Mammary epithelial cell (primary cell): ENCODE measurements around the gene MIS18A.

Experiments used
- EZH2 ChIP-seq: IDR thresholded peaks from 2 replicates; pipeline ENCODE4 v1.6.1; 2012; ENCODE audit warnings: low read length, inconsistent platforms, borderline replicate concordance
- TF ChIP-seq, protein P1 (sequence below), 2 donors: IDR thresholded peaks in 1 of 2; conservative IDR thresholded peaks in 1 of 2; 2 replicates each; pipeline ENCODE4 v1.5.1; 2011 to 2012; ENCODE audit warnings: inconsistent platforms in 2 of 2, low read length in 2 of 2, mild to moderate bottlenecking in 2 of 2, control low read depth in 1 of 2, low read depth in 1 of 2; ENCODE audit not compliant: insufficient read depth in 1 of 2; ENCODE audit errors: extremely low read depth in 1 of 2

DNA sequence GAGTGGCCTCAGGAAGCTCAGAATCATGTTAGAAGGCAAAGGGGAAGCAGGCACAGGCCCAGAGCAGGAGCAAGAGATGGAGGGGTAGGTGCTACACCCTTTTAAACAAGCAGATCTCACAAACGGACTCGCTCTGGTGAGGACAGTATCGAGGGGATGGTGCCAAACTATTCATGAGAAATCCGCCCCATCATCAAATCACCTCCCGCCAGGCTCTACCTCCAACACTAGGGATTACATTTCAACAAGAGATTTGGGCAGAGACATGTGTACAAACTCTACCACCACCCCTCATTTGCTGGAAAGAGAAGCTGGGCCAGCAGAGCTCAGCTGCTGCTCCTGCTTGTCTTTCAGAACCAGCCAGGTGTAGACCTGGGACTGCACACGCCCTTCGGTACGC lies 32.9 kb downstream of the MIS18A start:
- TF ChIP-seq EZH2, result no peak
- TF ChIP-seq, protein P1, sequence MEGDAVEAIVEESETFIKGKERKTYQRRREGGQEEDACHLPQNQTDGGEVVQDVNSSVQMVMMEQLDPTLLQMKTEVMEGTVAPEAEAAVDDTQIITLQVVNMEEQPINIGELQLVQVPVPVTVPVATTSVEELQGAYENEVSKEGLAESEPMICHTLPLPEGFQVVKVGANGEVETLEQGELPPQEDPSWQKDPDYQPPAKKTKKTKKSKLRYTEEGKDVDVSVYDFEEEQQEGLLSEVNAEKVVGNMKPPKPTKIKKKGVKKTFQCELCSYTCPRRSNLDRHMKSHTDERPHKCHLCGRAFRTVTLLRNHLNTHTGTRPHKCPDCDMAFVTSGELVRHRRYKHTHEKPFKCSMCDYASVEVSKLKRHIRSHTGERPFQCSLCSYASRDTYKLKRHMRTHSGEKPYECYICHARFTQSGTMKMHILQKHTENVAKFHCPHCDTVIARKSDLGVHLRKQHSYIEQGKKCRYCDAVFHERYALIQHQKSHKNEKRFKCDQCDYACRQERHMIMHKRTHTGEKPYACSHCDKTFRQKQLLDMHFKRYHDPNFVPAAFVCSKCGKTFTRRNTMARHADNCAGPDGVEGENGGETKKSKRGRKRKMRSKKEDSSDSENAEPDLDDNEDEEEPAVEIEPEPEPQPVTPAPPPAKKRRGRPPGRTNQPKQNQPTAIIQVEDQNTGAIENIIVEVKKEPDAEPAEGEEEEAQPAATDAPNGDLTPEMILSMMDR (conservative IDR thresholded peaks at IDR 0.05 in 1 of 2, IDR thresholded peaks at IDR 0.05 in 1 of 2; ENCODE audit: extremely low read depth in 1 of 2, insufficient read depth in 1 of 2, low read depth in 1 of 2, low read length in 2 of 2), result no peak
